Sigmoid colon (tissue), 7 donors: Measurements from ENCODE around the gene KIAA1217. TPM values are rescaled to one million over a fixed set of nuclear protein-coding genes. Genes with fewer than 3 reads are reported as not detected.

Experiments
- DNase-seq: peaks from one replicate; pipeline ENCODE4 v3.0.0-alpha.2; 2019
- H3K27ac ChIP-seq, 4 donors: fragments of 200-600 bp; sonication (generic); one replicate each; pipeline ENCODE4 v1.5.1; 2016 to 2019; ENCODE audit warnings: mild to moderate bottlenecking in 1 of 4
- H3K27me3 ChIP-seq, 3 donors: fragments of 200-600 bp; sonication (generic); one replicate each; pipeline ENCODE4 v1.5.1; 2019; ENCODE audit warnings: mild to moderate bottlenecking in 1 of 3
- H3K36me3 ChIP-seq, 4 donors: fragments of 200-600 bp; sonication (generic); one replicate each; pipeline ENCODE4 v1.5.1; 2016 to 2019
- H3K4me1 ChIP-seq, 4 donors: fragments of 200-600 bp; sonication (generic); one replicate each; pipeline ENCODE4 v1.5.1; 2017 to 2019
- H3K4me3 ChIP-seq, 4 donors: fragments of 200-600 bp; sonication (generic); one replicate each; pipeline ENCODE4 v1.5.1; 2017 to 2019; ENCODE audit warnings: mild to moderate bottlenecking in 2 of 4, moderate library complexity in 1 of 4
- H3K9me3 ChIP-seq, 4 donors: fragments of 200-600 bp in 3 of 4; sonication (generic) in 3 of 4; one replicate each; pipeline versions ENCODE4 v1.5.1 to v1.6.1; 2013 to 2019
- CTCF ChIP-seq, 4 experiments: fragments of 450-650 bp in 3 of 4; fragments of 200-600 bp in 1 of 4; IDR thresholded peaks; one replicate each; pipeline ENCODE4 v1.5.1; 2016 to 2019; ENCODE audit warnings: antibody characterized with exemption in 4 of 4, mild to moderate bottlenecking in 3 of 4, moderate library complexity in 2 of 4
- EP300 ChIP-seq, 4 donors: sonication (generic); formaldehyde crosslinking; IDR thresholded peaks; one replicate each; pipeline ENCODE4 v1.6.1; 2017; ENCODE audit warnings: antibody characterized with exemption in 4 of 4
- POLR2A ChIP-seq, 2 donors: fragments of 450-650 bp; IDR thresholded peaks; one replicate each; pipeline ENCODE4 v1.6.1; 2016; ENCODE audit warnings: antibody characterized with exemption in 2 of 2, mild to moderate bottlenecking in 2 of 2, moderate library complexity in 2 of 2
- POLR2AphosphoS5 ChIP-seq, 4 donors: sonication (generic); formaldehyde crosslinking; IDR thresholded peaks; one replicate each; pipeline ENCODE4 v1.6.1; 2017; ENCODE audit warnings: antibody characterized with exemption in 4 of 4
- WGBS, 2 donors: extraction: QIAGEN DNeasy Blood & Tissue Kit; methylation state at CpG; one replicate each; pipeline ENCODE4 v1.1.7; 2013; 5-methylcytosine and 5-hydroxymethylcytosine counted together
- intact Hi-C: fragments of 100-400 bp; cut with DNase I; formaldehyde crosslinking; loops from one replicate; pipeline ENCODE4 v1.15.1; 2023
- polyA plus RNA-seq, 3 donors: library from polyadenylated mRNA; stranded (reverse); fragments of 200-250 nt; gene quantifications; one replicate each; pipeline ENCODE4 v1.2.3, GENCODE V29; 2013
- total RNA-seq, 4 donors: library from RNA; depleted of rRNA; stranded (reverse); fragments of >200 nt; gene quantifications; one replicate each; pipeline ENCODE4 v1.1.0, GENCODE V29; 2016
- donor health status: healthy with polysubstance abuse.
- donor health status: Bipolar disorder and iron deficiency.
- donor health status: healthy.

KIAA1217 gene
- total and polyA plus RNA-seq, 7 donors = 7.6 to 31.9 (median 15.0) TPM

- no peak overlapping the region for H3K27ac ChIP-seq
- TF ChIP-seq EP300 (IDR thresholded peaks at IDR 0.05) (no peak), POLR2A (IDR thresholded peaks at IDR 0.05) (no peak), CTCF (IDR thresholded peaks at IDR 0.05) (no peak), POLR2AphosphoS5 (IDR thresholded peaks at IDR 0.05) (no peak)
- no peak overlapping the region for H3K4me3 ChIP-seq
- intact Hi-C loops = no loop called here
- no peaks in the 10 kb centered on the region for H3K27me3 ChIP-seq
- H3K9me3 ChIP-seq = no peaks in the 10 kb centered on the region
- no peaks in the 10 kb centered on the region for H3K4me1 ChIP-seq
- no peak for DNase-seq
- WGBS, 2 donors = 90 to 94% methylated on average over 1 of the region's 1 CpG
- no peaks in the 10 kb centered on the region for H3K36me3 ChIP-seq
Observed at GRCh38 chr10:24269476-24269875, 60.5 kb downstream of the KIAA1217 start.

- Histone ChIP-seq H3K4me1 (peaks cover 0 to 3% (median 0%) of the 10 kb centered on the region in 4 donors), H3K36me3 (no peaks in the 10 kb centered on the region), H3K27me3 (no peaks in the 10 kb centered on the region), H3K27ac (no peak overlapping the region), H3K4me3 (no peak overlapping the region), H3K9me3 (no peaks in the 10 kb centered on the region)
- TF ChIP-seq CTCF (IDR thresholded peaks at IDR 0.05) = no peak
- TF ChIP-seq POLR2AphosphoS5 (IDR thresholded peaks at IDR 0.05) = no peak
- no peak for TF ChIP-seq POLR2A (IDR thresholded peaks at IDR 0.05)
- TF ChIP-seq EP300 (IDR thresholded peaks at IDR 0.05) = no peak
- 89 to 91% methylated on average over 7 of the region's 7 CpGs for WGBS, 2 donors
- intact Hi-C loops = no loop called here
- no peak for DNase-seq
Observed at GRCh38 chr10:24272374-24272773, 63.4 kb downstream of the KIAA1217 start.

GRCh38 chr10:24277277-24277676 is 68.3 kb downstream of the KIAA1217 start:
- H3K4me3 ChIP-seq = no peak overlapping the region
- no peak for DNase-seq
- intact Hi-C loops = no loop called here
- H3K9me3 ChIP-seq = no peaks in the 10 kb centered on the region
- peaks cover 0 to 12% (median 0%) of the 10 kb centered on the region in 4 donors for H3K4me1 ChIP-seq
- no peaks in the 10 kb centered on the region for H3K27me3 ChIP-seq
- TF ChIP-seq POLR2AphosphoS5 (IDR thresholded peaks at IDR 0.05) = no peak
- no peak for TF ChIP-seq CTCF (IDR thresholded peaks at IDR 0.05)
- TF ChIP-seq POLR2A (IDR thresholded peaks at IDR 0.05) = no peak
- TF ChIP-seq EP300 (IDR thresholded peaks at IDR 0.05) = no peak
- no peaks in the 10 kb centered on the region for H3K36me3 ChIP-seq
- H3K27ac ChIP-seq = peak overlapping the region in 2 of 4 donors; percentile 38 to 63
- WGBS, 2 donors = 79 to 94% methylated on average over 3 of the region's 3 CpGs

GRCh38 chr10:24277771-24278170 is 68.8 kb downstream of the KIAA1217 start:
- no peak for TF ChIP-seq POLR2A (IDR thresholded peaks at IDR 0.05)
- peak in 3 of 4 donors; percentile 28 to 70 (median 63) for TF ChIP-seq POLR2AphosphoS5 (IDR thresholded peaks at IDR 0.05)
- peak in 1 of 4 donors; percentile 31 for TF ChIP-seq EP300 (IDR thresholded peaks at IDR 0.05)
- no peak for TF ChIP-seq CTCF (IDR thresholded peaks at IDR 0.05)
- Histone ChIP-seq H3K27me3 (no peaks in the 10 kb centered on the region), H3K9me3 (no peaks in the 10 kb centered on the region), H3K4me3 (no peak overlapping the region), H3K4me1 (peaks cover 0 to 12% (median 0%) of the 10 kb centered on the region in 4 donors), H3K27ac (peak overlapping the region in 3 of 4 donors; percentile 34 to 63 (median 35)), H3K36me3 (no peaks in the 10 kb centered on the region)
- no peak for DNase-seq
- WGBS, 2 donors = 92 to 96% methylated on average over 9 of the region's 9 CpGs
- intact Hi-C loops = no loop called here
